HG02759 (cell line): ENCODE data around the gene ARHGEF19.

ENCODE experiments used
- ATAC-seq: cut with Tn5 transposase; IDR thresholded peaks from one replicate; pipeline ENCODE4 v1.9.1; 2021; ENCODE audit warnings: mild to moderate bottlenecking, moderate library complexity; ENCODE audit not compliant: unreplicated experiment

ARHGEF19 gene

DNA sequence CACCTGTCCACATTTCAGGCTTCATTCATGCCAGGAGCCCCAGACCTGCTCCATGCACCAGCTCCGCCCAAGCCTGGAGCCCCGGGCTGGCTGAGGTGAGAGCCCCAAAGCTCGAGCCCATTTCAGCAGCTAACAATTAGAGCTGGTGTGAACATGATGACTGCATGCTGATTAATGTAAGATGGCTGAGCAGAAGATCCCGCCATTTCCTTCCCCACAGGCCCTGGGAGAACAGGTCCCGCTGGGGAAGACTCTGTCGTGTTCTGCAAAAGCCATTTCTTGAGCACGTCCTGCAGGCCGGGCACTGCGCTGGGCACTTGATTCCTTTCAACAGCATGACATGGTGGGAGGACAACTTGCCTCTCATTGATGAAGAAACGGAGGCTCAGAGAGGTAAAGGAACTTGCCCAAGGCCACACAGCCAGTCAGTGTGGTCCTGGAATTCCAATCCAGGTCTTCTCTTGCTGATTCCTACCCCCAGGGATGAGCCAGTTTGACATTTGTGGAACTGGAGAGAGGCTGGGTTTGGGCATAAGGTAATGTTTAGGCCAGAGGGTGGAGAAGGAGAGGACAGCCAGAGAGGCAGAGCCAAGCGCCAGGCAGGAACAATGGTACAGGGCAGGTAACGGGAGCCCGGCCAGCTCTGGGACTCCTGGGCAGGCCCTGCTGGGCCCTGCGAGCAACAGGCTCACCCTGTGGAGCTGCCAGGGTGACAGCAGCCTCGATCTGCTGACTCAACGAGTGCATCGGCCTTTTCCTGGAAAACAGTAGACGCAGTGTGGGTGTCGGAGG lies 28.5 kb downstream of the ARHGEF19 start:
- ATAC-seq, result no peak

DNA sequence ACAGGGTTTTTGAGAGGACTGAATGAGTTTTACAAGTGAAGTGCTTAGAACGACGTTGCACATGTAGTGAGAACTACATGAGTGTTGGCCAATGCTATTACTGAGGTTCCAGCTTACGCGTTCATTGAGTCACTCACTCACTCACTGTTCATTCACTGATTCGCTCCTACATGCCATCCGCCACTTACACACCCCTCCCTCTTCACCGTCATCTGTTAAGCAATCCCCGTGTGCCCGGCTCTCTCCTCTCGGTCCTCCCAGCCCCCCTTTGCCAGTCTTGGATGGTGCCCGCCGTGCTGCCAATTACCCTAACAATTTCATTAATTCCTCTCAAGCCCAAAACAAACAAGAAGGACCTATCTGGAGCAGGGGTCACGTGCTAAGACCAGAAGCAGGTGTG lies 29.3 kb downstream of the ARHGEF19 start:
- ATAC-seq, result no peak

DNA sequence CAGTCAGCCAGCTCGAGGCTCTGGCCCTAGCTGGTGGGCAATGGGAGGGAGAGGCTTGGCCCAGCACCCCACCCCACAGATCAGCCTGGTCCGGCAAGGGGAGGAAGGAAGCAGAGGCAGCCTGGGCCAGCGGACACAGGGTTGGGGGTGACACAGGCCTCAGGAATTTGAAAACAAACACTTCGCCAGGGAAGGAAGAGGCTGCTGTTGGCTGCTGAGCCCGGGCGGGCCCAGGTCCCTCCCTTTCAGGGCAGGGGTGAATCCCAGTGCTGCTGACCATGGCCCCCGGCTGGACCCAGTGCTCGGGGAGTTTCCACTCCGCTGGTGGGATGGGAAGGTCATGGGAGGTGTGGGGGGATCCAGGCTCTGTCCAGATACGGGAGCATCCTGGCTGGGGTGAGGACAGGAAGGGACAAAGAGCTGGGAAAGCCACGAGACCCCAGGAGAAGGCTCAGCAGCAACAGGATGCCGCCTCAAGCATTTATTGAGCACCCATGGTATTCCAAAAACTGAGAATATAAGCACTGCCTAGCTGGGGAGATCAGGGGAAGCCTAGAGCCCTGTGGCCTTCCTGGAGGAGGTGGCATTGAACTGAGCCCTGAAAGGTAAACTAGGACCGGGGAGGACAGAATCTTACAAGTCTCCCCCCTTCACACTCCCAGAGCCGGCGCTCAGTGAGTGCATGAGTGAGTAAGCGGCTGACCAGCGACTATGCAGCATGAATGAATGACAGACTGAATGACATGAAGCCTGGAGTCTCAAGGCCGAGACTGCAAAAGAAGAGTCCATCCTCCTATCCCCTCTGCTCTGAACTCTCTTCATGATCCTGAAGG lies 30.3 kb downstream of the ARHGEF19 start:
- ATAC-seq, result no peak

DNA sequence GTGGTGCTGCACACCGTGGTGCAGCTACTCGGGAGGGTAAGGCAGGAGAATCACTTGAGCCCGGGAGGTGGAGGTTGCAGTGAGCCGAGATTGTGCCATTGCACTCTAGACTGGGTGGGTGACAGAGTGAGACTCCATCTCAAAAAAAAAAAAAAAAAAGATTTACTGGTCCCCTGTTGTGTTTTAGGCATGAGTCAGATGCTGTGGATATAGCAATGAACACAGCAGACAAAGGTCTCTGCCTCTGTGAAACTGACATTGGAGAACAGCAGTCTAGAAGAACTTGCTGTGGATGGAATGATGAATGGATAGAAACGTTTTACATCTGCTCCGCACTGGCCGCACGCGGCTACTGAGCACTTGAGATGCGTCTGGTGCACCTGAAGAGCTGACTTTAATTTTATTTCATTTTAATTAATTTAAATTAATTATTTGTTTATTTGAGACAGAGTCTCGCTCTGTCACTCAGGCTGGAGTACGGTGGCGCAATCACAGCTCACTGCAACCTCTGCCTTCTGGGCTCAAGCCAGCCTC lies 32.1 kb downstream of the ARHGEF19 start:
- no peak for ATAC-seq

DNA sequence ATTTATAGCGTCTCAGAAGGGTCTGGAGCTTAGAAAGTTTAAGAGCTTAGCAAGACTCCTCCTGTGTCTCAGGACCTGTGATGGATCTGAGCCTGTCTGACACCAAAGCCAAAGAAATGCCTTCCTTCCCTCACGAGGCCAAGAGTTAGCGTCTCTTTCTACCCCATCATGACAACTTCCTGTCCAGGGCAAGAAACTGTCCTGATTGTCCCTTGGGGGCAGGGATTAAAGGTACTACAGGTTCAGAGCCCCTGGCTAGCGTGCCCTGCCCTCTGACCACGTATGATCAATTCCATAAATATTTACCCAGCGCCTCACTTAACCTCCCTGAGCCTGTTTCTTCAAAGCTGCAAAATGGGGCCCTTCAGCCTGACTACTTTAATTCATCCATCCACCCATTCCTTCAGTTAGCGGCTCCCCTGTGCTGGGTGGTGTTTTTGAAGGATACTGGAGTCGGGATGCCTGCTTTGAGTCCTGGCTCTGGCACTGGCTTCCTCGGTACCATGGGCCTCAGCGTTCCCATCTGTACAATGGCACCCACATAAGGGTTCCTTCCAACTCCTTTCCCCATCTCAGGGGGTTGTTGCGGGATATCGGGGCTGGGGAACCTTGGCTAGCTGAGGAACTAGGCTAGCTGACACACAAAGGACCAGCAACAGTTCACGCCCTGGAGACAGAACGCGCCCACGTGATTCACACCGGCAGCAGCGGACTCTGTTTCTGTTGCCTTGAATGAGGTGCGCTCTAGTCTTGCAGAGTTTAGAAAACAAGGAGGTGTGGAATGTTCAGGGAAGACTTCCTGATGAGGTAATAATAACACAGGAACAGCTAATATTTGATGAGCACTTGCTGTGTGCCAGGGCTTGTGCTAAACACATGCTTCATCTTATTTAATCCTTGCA lies 33.6 kb downstream of the ARHGEF19 start:
- ATAC-seq, result no peak

DNA sequence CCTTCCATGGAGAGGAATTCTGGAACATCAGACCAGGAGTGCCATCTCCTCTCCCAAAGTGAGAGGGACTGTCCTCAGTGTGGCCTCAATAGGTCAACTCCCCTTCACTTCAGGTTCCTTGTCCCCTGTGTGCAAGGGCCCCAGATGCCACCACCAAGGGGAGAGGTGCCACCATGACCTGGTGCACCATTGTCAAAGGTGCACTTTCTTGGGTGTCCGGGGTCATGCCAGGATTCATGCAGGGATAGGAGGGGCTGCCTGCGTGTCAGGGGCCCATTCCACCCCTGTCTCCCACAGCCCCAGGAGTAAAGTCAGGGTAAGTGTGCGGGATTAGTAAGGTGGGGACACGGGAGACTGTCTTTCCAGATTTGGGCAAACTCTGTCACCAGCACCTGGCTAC lies 35.1 kb downstream of the ARHGEF19 start:
- ATAC-seq, result no peak

DNA sequence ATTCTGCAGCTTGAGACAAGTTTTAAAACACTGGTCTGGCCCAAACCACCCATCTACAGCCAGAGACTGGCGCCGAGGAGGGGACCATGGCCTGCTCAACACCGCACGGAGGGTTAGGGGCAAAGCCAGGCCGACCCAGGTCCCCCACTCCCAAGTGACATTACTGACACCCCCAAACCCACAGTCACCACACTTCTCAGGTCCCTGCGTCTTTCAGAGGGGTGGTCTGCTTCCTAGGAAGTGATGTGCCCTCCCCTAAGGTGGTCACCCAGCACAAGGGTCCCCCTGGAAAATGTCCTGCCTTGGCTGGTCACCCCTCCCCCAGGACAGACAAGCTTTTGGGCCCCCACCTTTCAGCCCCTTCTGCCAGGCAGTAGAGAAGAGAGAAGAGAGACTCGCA lies 35.8 kb downstream of the ARHGEF19 start:
- ATAC-seq, result no peak

DNA sequence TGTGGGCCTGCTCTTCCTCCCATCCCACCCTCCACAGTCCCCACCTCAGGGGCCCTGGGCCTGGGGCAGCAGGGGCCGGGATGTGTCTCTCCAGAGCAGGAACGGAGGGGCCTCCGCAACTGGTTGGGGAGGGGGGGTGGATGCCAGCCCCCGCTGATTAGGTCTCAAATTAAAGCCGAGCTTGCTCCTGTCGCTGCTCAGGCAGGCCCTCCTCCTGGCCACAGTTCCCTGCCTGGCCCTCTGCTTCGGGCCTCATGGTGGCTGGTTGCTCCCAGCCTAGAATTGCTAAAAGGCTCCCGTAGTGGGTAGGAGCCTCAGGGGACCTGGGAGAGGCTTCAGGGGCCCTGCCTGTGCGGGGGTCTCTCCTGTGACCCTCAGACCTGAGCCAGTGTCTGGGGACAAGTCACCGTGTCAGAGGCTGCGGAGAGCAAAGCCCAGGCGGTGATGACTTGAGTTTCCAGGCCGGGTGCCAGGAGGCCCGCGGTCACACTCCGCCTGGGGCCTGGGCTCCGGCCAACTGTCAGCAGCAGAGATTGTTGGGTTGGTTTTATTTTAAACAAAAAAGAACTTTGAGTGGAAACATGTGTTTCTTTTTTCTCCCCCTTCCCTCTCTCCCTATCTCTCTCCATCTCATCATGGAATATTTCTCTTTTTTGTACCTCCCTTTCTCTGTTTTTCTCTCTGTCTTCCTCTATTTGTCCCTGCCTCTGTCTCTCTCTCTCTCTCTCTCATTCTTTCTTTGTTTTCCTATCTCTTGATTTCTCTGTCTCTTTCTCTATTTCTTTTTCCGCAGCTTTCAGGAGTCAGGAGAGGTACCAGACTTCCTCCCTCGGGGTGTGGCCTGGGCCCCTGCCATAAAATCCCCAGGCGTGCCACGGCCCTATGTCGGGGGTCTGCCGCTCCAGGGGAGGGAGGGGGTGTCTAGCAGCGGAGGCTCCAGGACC lies 36.6 kb downstream of the ARHGEF19 start:
- no peak for ATAC-seq

DNA sequence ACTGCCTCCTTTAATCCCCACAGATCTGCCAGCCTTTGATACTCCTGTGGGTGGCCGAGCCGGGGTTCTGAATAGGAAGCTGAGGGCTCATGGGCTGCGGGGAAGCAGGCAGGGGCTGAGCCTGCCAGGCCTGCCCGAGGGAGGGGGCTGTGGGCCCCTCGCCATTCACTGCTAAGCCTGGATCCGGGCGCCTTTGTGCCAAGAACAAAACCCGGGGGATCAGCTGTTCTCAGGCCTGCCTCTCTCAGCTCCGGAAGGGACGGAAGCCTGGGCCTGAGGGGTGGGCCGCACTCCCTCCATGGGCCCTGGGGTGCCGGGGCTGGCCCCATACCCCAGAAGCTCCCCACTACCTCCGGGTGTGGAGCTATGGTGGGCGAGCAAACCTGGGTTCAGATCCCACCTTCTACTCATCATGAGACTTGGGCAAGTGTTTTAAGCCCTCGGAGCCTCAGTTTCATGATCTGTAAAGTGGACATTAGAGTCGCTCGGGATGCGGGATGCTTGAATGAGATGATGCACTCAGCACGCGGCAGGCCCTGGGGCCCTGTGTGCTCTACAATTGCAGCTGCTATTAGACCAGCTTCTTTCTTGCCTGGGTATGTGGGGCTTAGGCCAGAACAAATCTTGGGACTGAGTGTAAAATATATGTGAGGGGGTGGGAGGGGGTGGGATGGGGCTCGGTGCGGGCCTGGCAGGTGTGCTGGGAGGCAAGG lies 37.4 kb downstream of the ARHGEF19 start:
- no peak for ATAC-seq

DNA sequence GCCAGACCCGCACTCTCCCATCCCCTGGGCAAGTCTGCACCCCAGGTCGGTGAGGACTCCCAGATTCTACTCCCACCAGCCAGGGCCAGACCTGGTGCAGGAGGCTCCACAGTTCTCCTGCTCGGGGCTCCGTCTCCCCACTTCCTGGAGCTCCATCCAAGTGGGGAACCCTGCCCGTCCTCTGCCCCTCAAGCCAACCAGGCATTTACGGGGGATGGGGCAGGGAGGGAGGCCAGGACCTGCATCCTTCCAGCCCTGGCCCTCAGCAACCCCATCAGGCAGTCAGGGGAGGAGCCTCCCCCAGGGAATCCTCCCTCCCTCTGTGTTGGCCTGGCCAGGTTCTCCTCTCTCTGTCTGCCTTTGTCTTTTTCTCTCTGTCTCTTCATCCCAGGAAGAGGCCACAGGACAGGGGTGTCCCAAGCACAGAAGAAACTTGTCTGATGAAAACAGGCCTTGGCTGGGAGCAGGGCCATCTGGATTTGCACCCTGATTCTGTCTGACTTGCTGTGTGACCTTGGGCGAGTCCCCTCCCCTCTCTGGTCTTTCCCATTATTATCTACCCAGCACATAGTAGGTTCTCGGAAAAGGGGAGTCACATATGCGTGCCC lies 38.1 kb downstream of the ARHGEF19 start:
- ATAC-seq, result no peak

DNA sequence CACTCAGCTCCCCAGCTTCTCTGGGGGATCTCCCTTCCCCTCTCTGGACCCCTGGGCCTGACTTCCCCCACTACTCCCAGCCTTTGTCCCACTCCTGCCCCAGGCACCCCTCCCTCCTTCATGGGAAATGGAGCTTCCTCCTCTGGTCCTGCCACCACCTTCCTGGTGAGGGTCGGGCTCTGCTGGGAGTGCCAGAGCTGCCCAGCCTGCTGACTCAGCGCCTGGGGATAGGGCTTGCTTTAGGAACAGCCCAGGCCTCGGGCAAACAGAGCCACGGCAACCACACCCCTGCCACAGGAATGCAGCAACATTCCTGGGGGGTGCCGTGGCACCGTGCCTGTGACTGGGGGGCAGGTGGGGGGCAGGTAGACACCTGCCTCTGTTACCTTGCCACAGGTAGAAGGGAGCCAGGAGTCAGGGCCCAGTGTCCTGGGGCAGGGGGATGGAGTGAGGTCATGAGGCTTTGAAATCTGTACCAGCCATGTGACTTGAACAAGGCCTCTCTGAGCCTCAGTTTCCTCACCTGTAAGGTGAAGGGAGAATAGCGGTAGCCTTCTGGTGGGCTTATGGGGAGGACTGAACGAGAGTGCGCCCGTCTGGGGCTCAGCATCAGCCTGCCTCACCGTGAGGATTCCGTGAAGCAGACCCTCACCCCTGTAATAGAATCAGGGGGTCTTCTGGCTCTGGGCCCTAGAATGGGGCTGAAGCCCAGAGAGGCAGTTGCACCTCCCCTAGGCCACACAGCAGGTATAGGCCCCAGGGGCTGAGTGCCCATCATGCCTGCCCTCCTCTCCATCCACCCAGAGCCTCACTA lies 38.8 kb downstream of the ARHGEF19 start:
- no peak for ATAC-seq

DNA sequence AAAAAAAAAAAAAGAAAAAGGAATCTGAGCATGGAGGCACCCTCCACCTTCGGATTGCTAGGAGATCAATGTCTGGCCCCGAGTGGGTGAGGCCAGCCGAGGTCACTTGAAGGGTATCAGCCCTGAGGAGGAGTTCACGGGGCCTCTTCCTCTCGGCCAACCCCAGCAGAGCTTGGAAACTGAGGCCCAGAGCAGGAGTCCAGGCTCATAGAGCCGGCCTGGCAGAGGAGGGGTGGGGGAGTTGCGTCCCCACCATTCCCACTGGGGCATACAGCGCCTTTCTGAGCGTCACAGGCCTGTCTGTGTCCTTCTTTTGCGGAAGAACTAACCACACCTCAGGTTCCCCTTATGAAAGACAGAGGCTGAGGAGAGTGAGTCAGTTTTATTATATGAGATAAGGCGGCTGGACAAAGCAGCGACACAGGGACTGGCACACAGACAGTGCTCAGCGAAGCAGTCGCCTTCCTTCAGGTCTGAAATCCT lies 39.4 kb downstream of the ARHGEF19 start:
- ATAC-seq, result no peak

DNA sequence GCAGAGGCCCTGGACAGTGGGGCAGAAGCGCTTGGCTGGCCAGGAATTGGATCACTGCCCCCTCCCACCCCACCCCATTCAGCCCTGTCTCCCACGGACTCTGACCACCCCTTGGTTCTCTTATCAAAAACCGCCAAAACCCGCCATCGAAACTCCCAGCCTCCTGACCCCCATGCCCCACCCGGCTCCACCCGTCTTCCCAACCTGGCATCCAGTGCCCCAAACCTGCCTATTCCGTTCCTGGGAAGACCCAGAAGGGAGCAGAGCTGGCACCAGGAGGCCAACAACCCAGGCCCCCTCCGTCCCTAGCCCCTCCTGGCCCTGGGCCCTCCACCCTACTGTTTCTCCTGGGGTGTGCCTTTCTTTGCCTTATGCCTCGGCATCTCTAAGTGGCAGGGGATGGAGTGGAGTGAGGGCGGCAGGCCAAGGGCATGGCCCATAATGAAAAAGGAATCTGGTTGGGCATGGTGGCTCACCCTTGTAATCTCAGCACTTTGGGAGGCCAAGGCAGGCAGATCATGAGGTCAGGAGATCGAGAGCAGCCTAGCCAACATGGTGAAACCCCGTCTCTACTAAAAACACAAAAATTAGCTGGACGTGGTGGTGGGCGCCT lies 40.1 kb downstream of the ARHGEF19 start:
- no peak for ATAC-seq

DNA sequence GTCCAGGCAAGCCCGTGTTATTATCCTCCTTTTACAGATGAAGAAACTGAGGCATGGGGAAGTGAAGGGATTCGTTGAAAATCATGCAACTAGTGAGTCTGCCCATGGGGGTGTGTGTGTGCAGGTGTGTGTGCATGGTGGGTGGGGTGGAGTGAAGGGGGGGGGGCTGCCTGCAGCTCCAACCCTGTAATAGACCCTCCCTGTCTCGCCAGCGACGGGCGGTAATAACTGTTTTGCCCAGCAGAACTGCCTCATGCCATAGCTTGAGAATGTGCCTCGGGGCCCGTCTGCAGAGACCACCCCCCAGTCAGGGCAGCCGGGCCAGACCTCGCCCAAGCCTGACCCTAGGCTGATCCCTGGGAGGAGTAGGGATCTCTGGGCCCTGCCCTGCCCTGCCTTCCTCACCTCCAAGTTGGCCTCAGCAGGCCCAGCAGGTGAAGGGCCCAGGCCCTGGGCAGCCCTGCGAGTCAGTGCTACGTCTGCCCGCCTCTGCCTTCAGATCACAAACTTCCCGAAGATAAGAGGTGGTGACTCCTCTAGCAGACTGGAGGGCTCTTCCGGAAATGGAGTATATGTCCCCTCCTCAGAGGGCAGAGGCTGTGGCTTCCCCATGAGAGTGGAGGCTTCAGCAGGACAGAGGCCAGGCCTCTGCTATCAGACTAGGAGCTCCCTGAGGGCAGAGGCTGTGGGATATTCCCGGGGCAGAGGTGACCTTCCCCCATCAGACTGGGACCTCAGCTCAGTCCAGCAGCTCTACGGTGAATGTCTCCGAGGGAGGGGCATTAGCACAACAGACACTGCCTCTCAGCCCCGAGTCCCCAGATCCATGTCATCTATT lies 40.9 kb downstream of the ARHGEF19 start:
- ATAC-seq, result no peak

DNA sequence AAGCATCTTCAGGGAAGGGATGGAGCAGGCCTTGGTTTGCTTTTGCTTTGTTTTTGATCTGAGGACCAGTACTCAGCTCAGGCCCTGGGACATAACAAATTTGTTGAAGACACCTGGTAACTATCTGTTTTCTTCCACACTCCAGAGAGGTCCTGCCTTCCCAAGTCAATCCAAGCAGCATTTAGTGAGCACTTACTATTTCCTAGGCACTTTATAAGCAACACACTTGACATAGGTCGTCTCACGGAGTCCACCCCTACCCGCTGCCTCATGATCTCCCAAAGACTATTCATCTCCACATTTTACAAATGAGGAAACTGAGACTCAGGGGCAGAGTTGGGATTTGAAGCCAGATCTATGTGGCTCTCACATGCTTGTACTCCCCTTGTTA lies 42.2 kb downstream of the ARHGEF19 start:
- ATAC-seq, result no peak

DNA sequence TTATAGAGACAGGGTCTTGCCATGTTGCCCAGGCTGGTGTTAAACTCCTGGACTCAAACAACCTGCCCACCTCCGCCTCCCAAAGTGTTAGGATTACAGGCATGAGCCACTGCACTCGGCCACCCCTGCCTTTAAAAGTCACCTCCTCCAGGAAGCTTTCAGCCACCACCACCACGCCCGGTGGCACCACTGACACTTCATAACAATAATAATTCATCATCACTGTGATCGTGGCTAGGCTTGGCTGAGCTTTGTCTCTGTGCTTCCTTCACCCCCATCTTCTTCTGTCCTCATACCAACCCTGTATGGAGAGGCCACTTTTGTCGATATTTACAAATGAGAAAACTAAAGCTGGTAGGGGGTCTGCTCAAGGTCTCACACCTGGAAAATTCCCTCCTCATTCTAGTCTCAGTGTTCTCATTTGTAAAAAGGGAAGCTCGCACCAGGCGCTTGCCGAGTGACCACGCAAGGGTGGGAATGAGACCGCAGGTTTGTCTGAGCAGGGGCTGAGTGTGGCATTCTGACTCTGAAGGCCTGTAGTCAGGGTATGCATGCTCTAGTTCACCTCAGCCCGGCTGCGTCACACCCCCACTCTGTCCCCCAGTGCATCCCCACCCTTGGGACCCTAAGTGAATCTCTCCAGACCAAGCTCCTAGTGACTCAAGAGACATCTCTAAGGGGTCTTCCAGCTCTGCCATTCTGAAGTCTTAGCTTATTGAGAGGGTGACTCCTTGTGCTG lies 43.7 kb downstream of the ARHGEF19 start:
- no peak for ATAC-seq
